ENCODE measurements around the gene SLC5A2.

GRCh38 chr16:31456988-31457360 lies 25.9 kb upstream of the SLC5A2 start:
- no peak for TF ChIP-seq POLR2A (IDR thresholded peaks at IDR 0.05)
- TF ChIP-seq, protein P1, sequence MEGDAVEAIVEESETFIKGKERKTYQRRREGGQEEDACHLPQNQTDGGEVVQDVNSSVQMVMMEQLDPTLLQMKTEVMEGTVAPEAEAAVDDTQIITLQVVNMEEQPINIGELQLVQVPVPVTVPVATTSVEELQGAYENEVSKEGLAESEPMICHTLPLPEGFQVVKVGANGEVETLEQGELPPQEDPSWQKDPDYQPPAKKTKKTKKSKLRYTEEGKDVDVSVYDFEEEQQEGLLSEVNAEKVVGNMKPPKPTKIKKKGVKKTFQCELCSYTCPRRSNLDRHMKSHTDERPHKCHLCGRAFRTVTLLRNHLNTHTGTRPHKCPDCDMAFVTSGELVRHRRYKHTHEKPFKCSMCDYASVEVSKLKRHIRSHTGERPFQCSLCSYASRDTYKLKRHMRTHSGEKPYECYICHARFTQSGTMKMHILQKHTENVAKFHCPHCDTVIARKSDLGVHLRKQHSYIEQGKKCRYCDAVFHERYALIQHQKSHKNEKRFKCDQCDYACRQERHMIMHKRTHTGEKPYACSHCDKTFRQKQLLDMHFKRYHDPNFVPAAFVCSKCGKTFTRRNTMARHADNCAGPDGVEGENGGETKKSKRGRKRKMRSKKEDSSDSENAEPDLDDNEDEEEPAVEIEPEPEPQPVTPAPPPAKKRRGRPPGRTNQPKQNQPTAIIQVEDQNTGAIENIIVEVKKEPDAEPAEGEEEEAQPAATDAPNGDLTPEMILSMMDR (IDR thresholded peaks at IDR 0.05), result no peak
